Measurements from ENCODE around the gene SMIM35. TPM values are rescaled to one million over a fixed set of nuclear protein-coding genes. Genes with fewer than 3 reads are reported as not detected.

SMIM35 gene
- total and polyA plus RNA-seq, 9 donors, result under 0.01 to 0.47 (median 0.08) TPM

DNA sequence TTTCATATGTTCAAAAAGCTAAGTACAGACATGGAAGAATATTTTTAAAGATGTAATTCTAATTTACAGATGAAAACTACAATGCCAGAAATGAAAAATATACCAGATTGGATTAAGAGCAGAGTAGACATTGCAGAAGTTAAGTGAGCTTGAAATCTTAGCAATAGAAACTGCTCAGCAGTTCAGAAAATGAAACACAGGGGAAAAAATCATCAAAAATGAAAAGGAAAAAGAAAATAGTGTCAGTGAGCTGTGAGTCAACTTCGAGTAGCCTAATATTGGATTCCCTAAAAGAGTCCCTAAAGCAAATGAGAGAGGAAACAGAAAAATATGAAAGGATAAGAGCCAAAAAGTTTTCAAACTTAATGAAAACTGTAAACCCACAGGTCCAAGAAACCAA, 126.4 kb downstream of the SMIM35 start:
- no peak for DNase-seq
- H3K27ac ChIP-seq (ENCODE audit: low read length), result no peak overlapping the region
- no peak overlapping the region for H3K4me3 ChIP-seq (ENCODE audit: low read length)
- WGBS (ENCODE audit: insufficient coverage), result no CpG with 5 or more reads among the region's 1 CpG
- no peaks in the 10 kb centered on the region for H3K36me3 ChIP-seq (ENCODE audit: control insufficient read depth, insufficient read depth, low read length)
- H3K27me3 ChIP-seq (ENCODE audit: control insufficient read depth, insufficient read depth, low read length), result peaks cover 4% of the 10 kb centered on the region
- H3K9me3 ChIP-seq (replicated peaks; ENCODE audit: control insufficient read depth, low read depth, low read length), result no peaks in the 10 kb centered on the region
- no peaks in the 10 kb centered on the region for H3K4me1 ChIP-seq (ENCODE audit: control insufficient read depth, insufficient read depth, low read length)

DNA sequence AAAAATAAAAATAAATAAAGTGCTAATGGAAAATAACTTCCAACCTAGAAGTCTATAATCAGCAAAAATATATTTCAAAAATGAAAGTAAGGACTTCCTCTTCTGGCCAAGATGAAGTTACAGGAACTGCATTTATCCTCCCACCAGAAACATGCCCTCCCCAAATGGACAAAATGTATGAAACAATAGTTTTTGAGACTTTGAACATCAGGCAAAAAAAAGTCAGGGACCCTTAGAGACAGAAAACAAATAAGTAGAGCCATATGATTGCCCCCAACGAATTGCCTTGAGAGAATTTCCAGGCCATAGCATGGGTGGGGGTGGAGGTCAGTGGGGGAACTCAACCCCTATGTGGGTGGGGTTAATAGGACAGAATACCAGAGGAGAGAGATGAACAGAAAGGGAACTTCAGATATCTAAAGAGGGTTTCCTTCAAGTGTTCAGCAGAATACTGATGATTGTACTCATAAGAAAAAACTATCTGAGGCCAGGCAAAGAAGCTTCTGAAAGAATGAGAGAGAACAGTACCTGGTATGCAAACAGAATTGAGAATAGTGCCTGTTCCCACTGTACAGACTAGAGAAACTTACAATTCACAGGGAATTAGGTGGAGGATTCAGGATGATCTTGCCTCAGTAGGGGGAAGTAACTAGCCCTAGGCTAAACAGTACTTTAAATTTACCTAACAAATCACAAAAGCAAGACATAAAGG, 127.2 kb downstream of the SMIM35 start:
- Histone ChIP-seq H3K4me1 (ENCODE audit: control insufficient read depth, insufficient read depth, low read length) (no peaks in the 10 kb centered on the region), H3K4me3 (ENCODE audit: low read length) (no peak overlapping the region), H3K27ac (ENCODE audit: low read length) (peak overlapping the region; percentile 44), H3K27me3 (ENCODE audit: control insufficient read depth, insufficient read depth, low read length) (peaks cover 4% of the 10 kb centered on the region), H3K9me3 (replicated peaks; ENCODE audit: control insufficient read depth, low read depth, low read length) (no peaks in the 10 kb centered on the region), H3K36me3 (ENCODE audit: control insufficient read depth, insufficient read depth, low read length) (no peaks in the 10 kb centered on the region)
- WGBS (ENCODE audit: insufficient coverage), result 50% methylated on average over 1 of the region's 1 CpG
- no peak for DNase-seq

DNA sequence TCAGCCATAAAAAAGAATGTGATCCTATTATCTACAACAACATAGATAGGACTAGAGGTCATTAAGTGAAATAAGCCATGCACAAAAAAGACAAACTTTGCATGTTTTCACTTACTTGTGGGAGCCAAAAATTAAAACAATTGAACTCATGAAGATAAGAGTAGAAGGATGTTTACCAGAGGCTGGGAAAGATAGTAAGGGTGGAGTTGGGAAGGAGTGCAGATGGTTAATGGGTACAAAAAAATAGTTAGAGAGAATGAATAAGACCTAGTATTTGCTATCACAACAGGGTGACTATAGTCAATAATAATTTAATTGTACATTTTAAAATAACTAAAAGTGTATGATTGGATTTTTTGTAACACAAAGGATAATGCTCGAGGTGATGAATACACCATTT, 127.8 kb downstream of the SMIM35 start:
- H3K27ac ChIP-seq (ENCODE audit: low read length), result no peak overlapping the region
- no peaks in the 10 kb centered on the region for H3K36me3 ChIP-seq (ENCODE audit: control insufficient read depth, insufficient read depth, low read length)
- no peaks in the 10 kb centered on the region for H3K9me3 ChIP-seq (replicated peaks; ENCODE audit: control insufficient read depth, low read depth, low read length)
- H3K4me1 ChIP-seq (ENCODE audit: control insufficient read depth, insufficient read depth, low read length), result no peaks in the 10 kb centered on the region
- WGBS (ENCODE audit: insufficient coverage), result no CpG with 5 or more reads among the region's 1 CpG
- H3K4me3 ChIP-seq (ENCODE audit: low read length), result no peak overlapping the region
- peaks cover 4% of the 10 kb centered on the region for H3K27me3 ChIP-seq (ENCODE audit: control insufficient read depth, insufficient read depth, low read length)
- no peak for DNase-seq

Other genes with a start within 250 kb of the SMIM35 start
- 103 TPM for gene FXYD6, start 210.3 kb downstream of the SMIM35 start, total RNA-seq
- 100 to 1,000 TPM; 161 to 209 (median 176) TPM for gene FXYD6, start 210.3 kb downstream of the SMIM35 start, polyA plus RNA-seq (ENCODE audit: insufficient read depth in 1 of 8, insufficient read length in 8 of 8, low replicate concordance in 1 of 8)
- gene TMPRSS13, start 157.6 kb downstream of the SMIM35 start, total RNA-seq, result 0.09 TPM
- 1 to 10 TPM in 1 of 8 donors, under 1 TPM in 7; 0.05 to 1.1 (median 0.11) TPM for gene TMPRSS13, start 157.6 kb downstream of the SMIM35 start, polyA plus RNA-seq (ENCODE audit: insufficient read depth in 1 of 8, insufficient read length in 8 of 8, low replicate concordance in 1 of 8)
- 4.8 TPM for gene IL10RA, start 100.6 kb downstream of the SMIM35 start, total RNA-seq
- gene IL10RA, start 100.6 kb downstream of the SMIM35 start, polyA plus RNA-seq (ENCODE audit: insufficient read depth in 1 of 8, insufficient read length in 8 of 8, low replicate concordance in 1 of 8), result 1 to 10 TPM; 2.9 to 7.8 (median 4.2) TPM
- gene TMPRSS4, start 9.9 kb downstream of the SMIM35 start, total RNA-seq, result not detected
- gene TMPRSS4, start 9.9 kb downstream of the SMIM35 start, polyA plus RNA-seq (ENCODE audit: insufficient read depth in 1 of 8, insufficient read length in 8 of 8, low replicate concordance in 1 of 8), result 1 to 10 TPM in 2 of 8 donors, under 1 TPM in 6; 0.07 to 5.2 (median 0.25) TPM
- gene SCN4B, start 65.9 kb upstream of the SMIM35 start, total RNA-seq, result 2.4 TPM
- gene SCN4B, start 65.9 kb upstream of the SMIM35 start, polyA plus RNA-seq (ENCODE audit: insufficient read depth in 1 of 8, insufficient read length in 8 of 8, low replicate concordance in 1 of 8), result 1 to 10 TPM; 2.8 to 5.1 (median 4.1) TPM
- 4.2 TPM for gene SCN2B, start 89.7 kb upstream of the SMIM35 start, total RNA-seq
- gene SCN2B, start 89.7 kb upstream of the SMIM35 start, polyA plus RNA-seq (ENCODE audit: insufficient read depth in 1 of 8, insufficient read length in 8 of 8, low replicate concordance in 1 of 8), result 1 to 10 TPM; 2.1 to 5.4 (median 4.4) TPM
- 2.5 TPM for gene JAML, start 138.0 kb upstream of the SMIM35 start, total RNA-seq
- 1 to 10 TPM; 1.2 to 5.3 (median 2.2) TPM for gene JAML, start 138.0 kb upstream of the SMIM35 start, polyA plus RNA-seq (ENCODE audit: insufficient read depth in 1 of 8, insufficient read length in 8 of 8, low replicate concordance in 1 of 8)
- 0.53 TPM for gene MPZL3, start 165.4 kb upstream of the SMIM35 start, total RNA-seq
- gene MPZL3, start 165.4 kb upstream of the SMIM35 start, polyA plus RNA-seq (ENCODE audit: insufficient read depth in 1 of 8, insufficient read length in 8 of 8, low replicate concordance in 1 of 8), result 1 to 10 TPM in 2 of 8 donors, under 1 TPM in 6; 0.41 to 1.7 (median 0.77) TPM
- gene MPZL2, start 177.3 kb upstream of the SMIM35 start, total RNA-seq, result 0.40 TPM
- gene MPZL2, start 177.3 kb upstream of the SMIM35 start, polyA plus RNA-seq (ENCODE audit: insufficient read depth in 1 of 8, insufficient read length in 8 of 8, low replicate concordance in 1 of 8), result 1 to 10 TPM in 3 of 8 donors, under 1 TPM in 5; 0.54 to 6.9 (median 0.93) TPM
- 0.13 TPM for gene CD3E, start 217.8 kb upstream of the SMIM35 start, total RNA-seq
- under 1 TPM; 0.25 to 0.64 (median 0.35) TPM for gene CD3E, start 217.8 kb upstream of the SMIM35 start, polyA plus RNA-seq (ENCODE audit: insufficient read depth in 1 of 8, insufficient read length in 8 of 8, low replicate concordance in 1 of 8)

All from muscle of leg (tissue), 11 donors.